Suprapubic skin (tissue), 4 donors: ENCODE data around the gene ETV6. TPM values are rescaled to one million over a fixed set of nuclear protein-coding genes. Genes with fewer than 3 reads are reported as not detected.

Source experiments
- DNase-seq, 2 donors: peaks; one replicate each; pipeline ENCODE4 v3.0.0-alpha.2; 2019; ENCODE audit warnings: low spot score in 2 of 2
- H3K27ac ChIP-seq: fragments of 200-600 bp; sonication (generic); one replicate; pipeline ENCODE4 v1.5.1; 2019
- H3K27me3 ChIP-seq: fragments of 200-600 bp; sonication (generic); one replicate; pipeline ENCODE4 v1.5.1; 2019
- H3K36me3 ChIP-seq: fragments of 200-600 bp; sonication (generic); one replicate; pipeline ENCODE4 v1.5.1; 2019
- H3K4me1 ChIP-seq: fragments of 200-600 bp; sonication (generic); one replicate; pipeline ENCODE4 v1.5.1; 2019
- H3K4me3 ChIP-seq: fragments of 200-600 bp; sonication (generic); one replicate; pipeline ENCODE4 v1.5.1; 2019; ENCODE audit warnings: mild to moderate bottlenecking
- H3K9me3 ChIP-seq: fragments of 200-600 bp; sonication (generic); one replicate; pipeline ENCODE4 v1.5.1; 2019
- CTCF ChIP-seq, 2 donors: fragments of 200-600 bp in 1 of 2; fragments of 450-650 bp in 1 of 2; sonication (generic) in 1 of 2; IDR thresholded peaks; one replicate each; pipeline ENCODE4 v1.5.1; 2016 to 2019; ENCODE audit warnings: antibody characterized with exemption in 2 of 2, mild to moderate bottlenecking in 1 of 2, moderate library complexity in 1 of 2
- EP300 ChIP-seq: sonication (generic); formaldehyde crosslinking; IDR thresholded peaks from one replicate; pipeline ENCODE4 v1.6.1; 2017; ENCODE audit warnings: antibody characterized with exemption
- POLR2A ChIP-seq, 2 donors: fragments of 450-650 bp; IDR thresholded peaks; one replicate each; pipeline ENCODE4 v1.6.1; 2017; ENCODE audit warnings: antibody characterized with exemption in 2 of 2, mild to moderate bottlenecking in 2 of 2, moderate library complexity in 2 of 2
- POLR2AphosphoS5 ChIP-seq, 3 donors: sonication (generic); formaldehyde crosslinking; IDR thresholded peaks; one replicate each; pipeline ENCODE4 v1.6.1; 2017; ENCODE audit warnings: antibody characterized with exemption in 3 of 3
- WGBS: methylation state at CpG from one replicate; pipeline ENCODE4 v1.1.5; 2018; 5-methylcytosine and 5-hydroxymethylcytosine counted together
- total RNA-seq, 4 donors: library from RNA; depleted of rRNA; stranded (reverse); fragments of >200 nt; gene quantifications; one replicate each; pipeline ENCODE4 v1.1.0, GENCODE V29; 2016

The ETV6 gene
- total RNA-seq, 4 donors from 2014 or later: 16.9 to 41.4 (median 25.1) TPM

- 90% methylated on average over 3 of the region's 3 CpGs for WGBS
- no peaks in the 10 kb centered on the region for H3K36me3 ChIP-seq
- H3K4me1 ChIP-seq: peaks cover 56% of the 10 kb centered on the region
- H3K4me3 ChIP-seq: no peak overlapping the region
- H3K27me3 ChIP-seq: no peaks in the 10 kb centered on the region
- DNase-seq: no peak
- peak overlapping the region; percentile 63 for H3K27ac ChIP-seq
- H3K9me3 ChIP-seq: no peaks in the 10 kb centered on the region
- TF ChIP-seq POLR2A (IDR thresholded peaks at IDR 0.05) (no peak), CTCF (IDR thresholded peaks at IDR 0.05) (no peak), POLR2AphosphoS5 (IDR thresholded peaks at IDR 0.05) (no peak), EP300 (no peak)
Measured at GRCh38 chr12:11662369-11662768, 12.9 kb downstream of the ETV6 start.

- DNase-seq: no peak
- 86% methylated on average over 7 of the region's 7 CpGs for WGBS
- Histone ChIP-seq H3K9me3 (no peaks in the 10 kb centered on the region), H3K4me1 (peaks cover 53% of the 10 kb centered on the region), H3K27ac (no peak overlapping the region), H3K36me3 (no peaks in the 10 kb centered on the region), H3K27me3 (no peaks in the 10 kb centered on the region), H3K4me3 (no peak overlapping the region)
- no peak for TF ChIP-seq POLR2AphosphoS5 (IDR thresholded peaks at IDR 0.05)
- TF ChIP-seq CTCF (IDR thresholded peaks at IDR 0.05): no peak
- TF ChIP-seq POLR2A (IDR thresholded peaks at IDR 0.05): no peak
- TF ChIP-seq EP300: no peak
Measured at GRCh38 chr12:11663130-11663529, 13.7 kb downstream of the ETV6 start.

GRCh38 chr12:11664101-11664500, 14.6 kb downstream of the ETV6 start:
- no peaks in the 10 kb centered on the region for H3K27me3 ChIP-seq
- peaks cover 53% of the 10 kb centered on the region for H3K4me1 ChIP-seq
- no peaks in the 10 kb centered on the region for H3K36me3 ChIP-seq
- WGBS: 92% methylated on average over 3 of the region's 3 CpGs
- TF ChIP-seq POLR2AphosphoS5 (IDR thresholded peaks at IDR 0.05): no peak
- TF ChIP-seq POLR2A (IDR thresholded peaks at IDR 0.05): no peak
- TF ChIP-seq CTCF (IDR thresholded peaks at IDR 0.05): no peak
- no peak for TF ChIP-seq EP300
- H3K9me3 ChIP-seq: no peaks in the 10 kb centered on the region
- no peak for DNase-seq
- H3K4me3 ChIP-seq: no peak overlapping the region
- H3K27ac ChIP-seq: no peak overlapping the region

GRCh38 chr12:11666131-11667050, 16.9 kb downstream of the ETV6 start:
- WGBS: 89% methylated on average over 13 of the region's 13 CpGs
- Histone ChIP-seq H3K27ac (no peak overlapping the region), H3K27me3 (no peaks in the 10 kb centered on the region), H3K9me3 (no peaks in the 10 kb centered on the region), H3K4me3 (no peak overlapping the region), H3K36me3 (no peaks in the 10 kb centered on the region), H3K4me1 (peaks cover 49% of the 10 kb centered on the region)
- TF ChIP-seq EP300 (no peak), POLR2A (IDR thresholded peaks at IDR 0.05) (no peak), CTCF (IDR thresholded peaks at IDR 0.05) (no peak), POLR2AphosphoS5 (IDR thresholded peaks at IDR 0.05) (no peak)
- DNase-seq: no peak

GRCh38 chr12:11667171-11667570, 17.7 kb downstream of the ETV6 start:
- H3K27ac ChIP-seq: no peak overlapping the region
- no peak for DNase-seq
- H3K4me3 ChIP-seq: no peak overlapping the region
- WGBS: 97% methylated on average over 5 of the region's 5 CpGs
- H3K27me3 ChIP-seq: no peaks in the 10 kb centered on the region
- no peaks in the 10 kb centered on the region for H3K9me3 ChIP-seq
- TF ChIP-seq EP300 (no peak), POLR2AphosphoS5 (IDR thresholded peaks at IDR 0.05) (no peak), CTCF (IDR thresholded peaks at IDR 0.05) (no peak), POLR2A (IDR thresholded peaks at IDR 0.05) (no peak)
- peaks cover 41% of the 10 kb centered on the region for H3K4me1 ChIP-seq
- H3K36me3 ChIP-seq: no peaks in the 10 kb centered on the region
